Fibroblast of villous mesenchyme (primary cell): ENCODE data around the gene GRIA1. TPM values are rescaled to one million over a fixed set of nuclear protein-coding genes. Genes with fewer than 3 reads are reported as not detected.
A peak's percentile ranks its signal among the peaks of the same experiment; 100 is the strongest.

Source experiments
- DNase-seq: peaks from one replicate; pipeline ENCODE4 v3.0.0-alpha.2; 2010; ENCODE audit warnings: low read depth
- H3K4me3 ChIP-seq: 2 replicates; pipeline ENCODE4 v1.5.1; 2011; ENCODE audit warnings: low read depth, mild to moderate bottlenecking, low read length
- CTCF ChIP-seq: IDR thresholded peaks from 2 replicates; pipeline ENCODE4 v1.5.1; 2012; ENCODE audit warnings: low read depth, mild to moderate bottlenecking, low read length; ENCODE audit not compliant: insufficient read depth
- total RNA-seq: library from RNA; depleted of rRNA; stranded (reverse); fragments of >200 nt; gene quantifications from 2 replicates; pipeline ENCODE4 v1.2.3, GENCODE V29; 2012

GRIA1 gene
- total RNA-seq, 1 donor = 22.5 TPM

GRCh38 chr5:153470736-153471135 is 19.7 kb upstream of the GRIA1 start:
- H3K4me3 ChIP-seq = no peak overlapping the region
- no peak for DNase-seq
- TF ChIP-seq CTCF = no peak

GRCh38 chr5:153476767-153477166 is 13.7 kb upstream of the GRIA1 start:
- H3K4me3 ChIP-seq = no peak overlapping the region
- peak; percentile 77 for DNase-seq
- peak; percentile 48 for TF ChIP-seq CTCF

DNA sequence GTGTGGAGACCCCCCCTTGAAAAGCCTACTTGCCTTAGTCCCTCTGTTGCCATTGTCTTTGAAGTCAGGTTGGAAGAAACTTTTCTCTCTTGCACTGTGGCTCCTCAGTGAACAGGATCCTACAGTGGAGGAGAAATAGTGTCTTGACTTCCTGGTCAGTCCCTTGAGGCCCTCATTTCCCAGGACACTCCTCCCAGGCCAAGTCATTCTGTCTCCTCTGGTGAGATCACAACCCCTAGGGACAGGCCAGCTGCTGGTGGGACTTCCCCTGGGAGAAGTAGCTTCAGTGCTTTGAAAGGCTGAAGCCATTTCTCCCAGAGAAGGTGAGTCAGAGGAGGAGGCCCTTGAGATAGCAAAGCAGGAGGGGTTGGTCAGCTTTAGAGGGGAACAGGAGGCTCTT is 10.1 kb upstream of the GRIA1 start:
- no peak overlapping the region for H3K4me3 ChIP-seq
- no peak for DNase-seq
- TF ChIP-seq CTCF = no peak

- no peak for DNase-seq
- no peak overlapping the region for H3K4me3 ChIP-seq
- TF ChIP-seq CTCF = no peak
These were observed 7.0 kb upstream of the GRIA1 start for GRCh38 chr5:153483482-153483881.

DNA sequence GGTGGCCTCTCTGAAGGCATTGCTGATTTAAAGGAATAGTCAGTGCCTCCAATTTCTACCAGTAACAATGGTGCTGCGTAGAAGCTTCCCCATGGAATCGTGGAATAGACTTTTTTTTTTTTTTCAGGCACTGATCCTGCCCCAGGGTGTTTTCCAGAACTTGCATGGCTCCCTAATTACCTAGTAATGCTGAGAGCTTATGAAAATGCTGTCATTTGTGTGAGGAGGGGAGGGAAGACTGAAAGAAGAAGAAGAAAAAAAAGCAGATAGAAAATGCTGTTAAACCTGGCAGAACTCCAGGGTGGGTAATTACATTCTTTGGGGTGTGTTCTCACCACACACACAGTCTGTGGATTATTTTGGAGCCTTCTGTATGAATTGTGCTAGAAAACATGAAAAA is 4.8 kb upstream of the GRIA1 start:
- DNase-seq = no peak
- H3K4me3 ChIP-seq = no peak overlapping the region
- TF ChIP-seq CTCF = no peak

- no peak overlapping the region for H3K4me3 ChIP-seq
- no peak for DNase-seq
- TF ChIP-seq CTCF = no peak
These were observed 3.7 kb upstream of the GRIA1 start for GRCh38 chr5:153486771-153487170.

GRCh38 chr5:153489611-153490010 is 859 bp upstream of the GRIA1 start:
- no peak for TF ChIP-seq CTCF
- DNase-seq = no peak
- H3K4me3 ChIP-seq = no peak overlapping the region
